ENCODE data around the gene APBA1.

The APBA1 gene

GRCh38 chr9:69460012-69460411 lies 212.2 kb downstream of the APBA1 start:
- no peaks in the 10 kb centered on the region for H3K36me3 ChIP-seq (ENCODE audit: control insufficient read depth, insufficient read depth, low read length)
- no peaks in the 10 kb centered on the region for H3K9me3 ChIP-seq (ENCODE audit: control insufficient read depth, low read length)
- no peak overlapping the region for H3K4me3 ChIP-seq (ENCODE audit: insufficient read depth, low read depth, low read length, poor library complexity, severe bottlenecking)
- no peaks in the 10 kb centered on the region for H3K4me1 ChIP-seq (ENCODE audit: control insufficient read depth, insufficient read depth, low read length, poor library complexity, severe bottlenecking)
- no peak overlapping the region for H3K27ac ChIP-seq (ENCODE audit: insufficient read depth, low read length, poor library complexity, severe bottlenecking)
- no peak for DNase-seq
- H3K27me3 ChIP-seq (replicated peaks; ENCODE audit: control insufficient read depth, insufficient read depth, low read length, poor library complexity, severe bottlenecking) = no peaks in the 10 kb centered on the region

GRCh38 chr9:69458176-69458575 lies 214.0 kb downstream of the APBA1 start:
- Histone ChIP-seq H3K27ac (ENCODE audit: insufficient read depth, low read length, poor library complexity, severe bottlenecking) (no peak overlapping the region), H3K36me3 (ENCODE audit: control insufficient read depth, insufficient read depth, low read length) (no peaks in the 10 kb centered on the region), H3K4me1 (ENCODE audit: control insufficient read depth, insufficient read depth, low read length, poor library complexity, severe bottlenecking) (no peaks in the 10 kb centered on the region), H3K9me3 (ENCODE audit: control insufficient read depth, low read length) (no peaks in the 10 kb centered on the region), H3K4me3 (ENCODE audit: insufficient read depth, low read depth, low read length, poor library complexity, severe bottlenecking) (no peak overlapping the region), H3K27me3 (replicated peaks; ENCODE audit: control insufficient read depth, insufficient read depth, low read length, poor library complexity, severe bottlenecking) (no peaks in the 10 kb centered on the region)
- DNase-seq = no peak

DNA sequence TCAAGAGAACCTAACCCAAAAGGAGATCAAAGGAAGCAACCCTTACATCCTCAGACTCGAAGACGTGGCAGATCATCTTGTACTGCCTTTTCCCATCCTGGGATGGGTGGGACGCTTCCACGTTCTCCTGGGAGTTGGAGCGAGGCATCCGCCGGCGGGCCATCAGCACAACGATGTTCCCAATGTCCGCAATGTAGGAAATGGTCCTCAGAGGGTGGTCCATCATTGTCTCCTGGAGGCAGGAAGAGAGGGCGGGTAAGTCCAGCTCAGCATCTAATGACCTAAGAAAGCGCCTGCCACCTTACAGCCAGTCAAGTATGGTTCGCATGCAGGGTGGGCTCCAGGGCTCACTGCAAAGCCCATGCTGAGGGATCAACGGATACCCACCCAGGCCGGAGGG lies 216.0 kb downstream of the APBA1 start:
- H3K27me3 ChIP-seq (replicated peaks; ENCODE audit: control insufficient read depth, insufficient read depth, low read length, poor library complexity, severe bottlenecking) = no peaks in the 10 kb centered on the region
- no peak for DNase-seq
- no peaks in the 10 kb centered on the region for H3K36me3 ChIP-seq (ENCODE audit: control insufficient read depth, insufficient read depth, low read length)
- no peaks in the 10 kb centered on the region for H3K4me1 ChIP-seq (ENCODE audit: control insufficient read depth, insufficient read depth, low read length, poor library complexity, severe bottlenecking)
- no peak overlapping the region for H3K27ac ChIP-seq (ENCODE audit: insufficient read depth, low read length, poor library complexity, severe bottlenecking)
- H3K4me3 ChIP-seq (ENCODE audit: insufficient read depth, low read depth, low read length, poor library complexity, severe bottlenecking) = no peak overlapping the region
- no peaks in the 10 kb centered on the region for H3K9me3 ChIP-seq (ENCODE audit: control insufficient read depth, low read length)

- DNase-seq = no peak
- H3K4me1 ChIP-seq (ENCODE audit: control insufficient read depth, insufficient read depth, low read length, poor library complexity, severe bottlenecking) = no peaks in the 10 kb centered on the region
- no peaks in the 10 kb centered on the region for H3K36me3 ChIP-seq (ENCODE audit: control insufficient read depth, insufficient read depth, low read length)
- H3K9me3 ChIP-seq (ENCODE audit: control insufficient read depth, low read length) = no peaks in the 10 kb centered on the region
- H3K27me3 ChIP-seq (replicated peaks; ENCODE audit: control insufficient read depth, insufficient read depth, low read length, poor library complexity, severe bottlenecking) = no peaks in the 10 kb centered on the region
- no peak overlapping the region for H3K27ac ChIP-seq (ENCODE audit: insufficient read depth, low read length, poor library complexity, severe bottlenecking)
- H3K4me3 ChIP-seq (ENCODE audit: insufficient read depth, low read depth, low read length, poor library complexity, severe bottlenecking) = no peak overlapping the region
These were observed 216.9 kb downstream of the APBA1 start for GRCh38 chr9:69455311-69455710.

- Histone ChIP-seq H3K36me3 (ENCODE audit: control insufficient read depth, insufficient read depth, low read length) (no peaks in the 10 kb centered on the region), H3K27ac (ENCODE audit: insufficient read depth, low read length, poor library complexity, severe bottlenecking) (no peak overlapping the region), H3K4me1 (ENCODE audit: control insufficient read depth, insufficient read depth, low read length, poor library complexity, severe bottlenecking) (no peaks in the 10 kb centered on the region), H3K27me3 (replicated peaks; ENCODE audit: control insufficient read depth, insufficient read depth, low read length, poor library complexity, severe bottlenecking) (no peaks in the 10 kb centered on the region), H3K9me3 (ENCODE audit: control insufficient read depth, low read length) (no peaks in the 10 kb centered on the region), H3K4me3 (ENCODE audit: insufficient read depth, low read depth, low read length, poor library complexity, severe bottlenecking) (no peak overlapping the region)
- no peak for DNase-seq
These were observed 217.8 kb downstream of the APBA1 start for GRCh38 chr9:69454321-69454720.

GRCh38 chr9:69453746-69454145 lies 218.4 kb downstream of the APBA1 start:
- DNase-seq = no peak
- H3K4me1 ChIP-seq (ENCODE audit: control insufficient read depth, insufficient read depth, low read length, poor library complexity, severe bottlenecking) = no peaks in the 10 kb centered on the region
- H3K27ac ChIP-seq (ENCODE audit: insufficient read depth, low read length, poor library complexity, severe bottlenecking) = no peak overlapping the region
- no peaks in the 10 kb centered on the region for H3K9me3 ChIP-seq (ENCODE audit: control insufficient read depth, low read length)
- no peaks in the 10 kb centered on the region for H3K27me3 ChIP-seq (replicated peaks; ENCODE audit: control insufficient read depth, insufficient read depth, low read length, poor library complexity, severe bottlenecking)
- no peak overlapping the region for H3K4me3 ChIP-seq (ENCODE audit: insufficient read depth, low read depth, low read length, poor library complexity, severe bottlenecking)
- no peaks in the 10 kb centered on the region for H3K36me3 ChIP-seq (ENCODE audit: control insufficient read depth, insufficient read depth, low read length)

GRCh38 chr9:69452110-69452782 lies 219.9 kb downstream of the APBA1 start:
- Histone ChIP-seq H3K27me3 (replicated peaks; ENCODE audit: control insufficient read depth, insufficient read depth, low read length, poor library complexity, severe bottlenecking) (no peaks in the 10 kb centered on the region), H3K9me3 (ENCODE audit: control insufficient read depth, low read length) (no peaks in the 10 kb centered on the region), H3K27ac (ENCODE audit: insufficient read depth, low read length, poor library complexity, severe bottlenecking) (no peak overlapping the region), H3K36me3 (ENCODE audit: control insufficient read depth, insufficient read depth, low read length) (no peaks in the 10 kb centered on the region), H3K4me3 (ENCODE audit: insufficient read depth, low read depth, low read length, poor library complexity, severe bottlenecking) (no peak overlapping the region), H3K4me1 (ENCODE audit: control insufficient read depth, insufficient read depth, low read length, poor library complexity, severe bottlenecking) (no peaks in the 10 kb centered on the region)
- no peak for DNase-seq

DNA sequence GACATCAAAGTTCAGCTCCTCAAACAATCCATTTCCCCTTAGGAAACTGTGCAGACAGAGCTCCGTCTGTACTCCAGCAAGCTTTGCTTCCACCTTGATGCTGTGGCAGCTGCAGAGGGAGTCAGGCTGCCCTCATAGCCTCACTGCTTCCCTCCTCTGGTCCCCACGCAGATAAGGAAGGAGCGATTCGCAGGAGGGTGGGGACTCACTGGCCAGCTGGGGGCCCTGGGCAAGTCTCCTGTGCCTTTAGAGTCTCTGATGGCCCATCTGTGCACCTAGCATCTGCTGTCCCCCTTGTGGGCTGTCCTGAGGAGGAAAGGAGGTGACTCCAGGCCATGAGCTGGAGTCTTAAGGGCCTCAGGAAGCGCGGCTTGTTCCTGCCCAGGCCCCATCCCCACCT lies 225.7 kb downstream of the APBA1 start:
- Histone ChIP-seq H3K27ac (ENCODE audit: insufficient read depth, low read length, poor library complexity, severe bottlenecking) (no peak overlapping the region), H3K9me3 (ENCODE audit: control insufficient read depth, low read length) (no peaks in the 10 kb centered on the region), H3K27me3 (replicated peaks; ENCODE audit: control insufficient read depth, insufficient read depth, low read length, poor library complexity, severe bottlenecking) (no peaks in the 10 kb centered on the region), H3K36me3 (ENCODE audit: control insufficient read depth, insufficient read depth, low read length) (no peaks in the 10 kb centered on the region), H3K4me1 (ENCODE audit: control insufficient read depth, insufficient read depth, low read length, poor library complexity, severe bottlenecking) (no peaks in the 10 kb centered on the region), H3K4me3 (ENCODE audit: insufficient read depth, low read depth, low read length, poor library complexity, severe bottlenecking) (no peak overlapping the region)
- DNase-seq = no peak

GRCh38 chr9:69445251-69445650 lies 226.9 kb downstream of the APBA1 start:
- Histone ChIP-seq H3K36me3 (ENCODE audit: control insufficient read depth, insufficient read depth, low read length) (no peaks in the 10 kb centered on the region), H3K9me3 (ENCODE audit: control insufficient read depth, low read length) (no peaks in the 10 kb centered on the region), H3K4me1 (ENCODE audit: control insufficient read depth, insufficient read depth, low read length, poor library complexity, severe bottlenecking) (no peaks in the 10 kb centered on the region), H3K27ac (ENCODE audit: insufficient read depth, low read length, poor library complexity, severe bottlenecking) (no peak overlapping the region), H3K4me3 (ENCODE audit: insufficient read depth, low read depth, low read length, poor library complexity, severe bottlenecking) (no peak overlapping the region), H3K27me3 (replicated peaks; ENCODE audit: control insufficient read depth, insufficient read depth, low read length, poor library complexity, severe bottlenecking) (no peaks in the 10 kb centered on the region)
- DNase-seq = no peak

DNA sequence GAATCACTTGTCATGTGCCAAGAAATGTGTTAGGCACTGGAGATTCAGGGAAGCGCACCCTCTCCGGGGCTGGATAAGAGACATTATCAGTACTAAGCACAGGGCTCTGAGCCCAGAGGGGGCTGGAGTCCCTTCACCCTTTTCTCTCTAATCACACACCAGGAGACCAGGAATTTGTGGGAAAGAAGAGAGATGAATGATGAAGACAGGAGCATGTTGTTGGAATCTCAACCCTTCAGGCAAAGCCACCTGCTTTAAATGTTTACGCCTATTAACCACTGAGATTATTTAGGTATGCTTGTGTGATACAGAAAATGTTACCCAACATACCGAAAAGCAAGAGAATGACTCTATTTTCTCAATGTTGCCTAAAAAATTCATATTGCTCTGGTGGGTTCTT lies 227.4 kb downstream of the APBA1 start:
- no peaks in the 10 kb centered on the region for H3K9me3 ChIP-seq (ENCODE audit: control insufficient read depth, low read length)
- H3K27me3 ChIP-seq (replicated peaks; ENCODE audit: control insufficient read depth, insufficient read depth, low read length, poor library complexity, severe bottlenecking) = no peaks in the 10 kb centered on the region
- H3K27ac ChIP-seq (ENCODE audit: insufficient read depth, low read length, poor library complexity, severe bottlenecking) = no peak overlapping the region
- no peaks in the 10 kb centered on the region for H3K36me3 ChIP-seq (ENCODE audit: control insufficient read depth, insufficient read depth, low read length)
- no peaks in the 10 kb centered on the region for H3K4me1 ChIP-seq (ENCODE audit: control insufficient read depth, insufficient read depth, low read length, poor library complexity, severe bottlenecking)
- DNase-seq = no peak
- H3K4me3 ChIP-seq (ENCODE audit: insufficient read depth, low read depth, low read length, poor library complexity, severe bottlenecking) = no peak overlapping the region

All from effector memory CD4-positive, alpha-beta T cell (primary cell).